ENCODE results near the gene COL16A1.

GRCh38 chr1:31752258-31752657 lies 48.4 kb upstream of the COL16A1 start:
- TF ChIP-seq ZHX1 (CRISPR knock-in tag; IDR thresholded peaks at IDR 0.05; ENCODE audit: low read depth): no peak
- TF ChIP-seq ZNF615 (CRISPR knock-in tag; IDR thresholded peaks at IDR 0.05; ENCODE audit: borderline replicate concordance): no peak
- no peak for TF ChIP-seq GMEB1 (CRISPR knock-in tag; IDR thresholded peaks at IDR 0.05; ENCODE audit: borderline replicate concordance)
- TF ChIP-seq GTF2F1 (IDR thresholded peaks at IDR 0.05; ENCODE audit: low read length): no peak
- TF ChIP-seq, protein P1, sequence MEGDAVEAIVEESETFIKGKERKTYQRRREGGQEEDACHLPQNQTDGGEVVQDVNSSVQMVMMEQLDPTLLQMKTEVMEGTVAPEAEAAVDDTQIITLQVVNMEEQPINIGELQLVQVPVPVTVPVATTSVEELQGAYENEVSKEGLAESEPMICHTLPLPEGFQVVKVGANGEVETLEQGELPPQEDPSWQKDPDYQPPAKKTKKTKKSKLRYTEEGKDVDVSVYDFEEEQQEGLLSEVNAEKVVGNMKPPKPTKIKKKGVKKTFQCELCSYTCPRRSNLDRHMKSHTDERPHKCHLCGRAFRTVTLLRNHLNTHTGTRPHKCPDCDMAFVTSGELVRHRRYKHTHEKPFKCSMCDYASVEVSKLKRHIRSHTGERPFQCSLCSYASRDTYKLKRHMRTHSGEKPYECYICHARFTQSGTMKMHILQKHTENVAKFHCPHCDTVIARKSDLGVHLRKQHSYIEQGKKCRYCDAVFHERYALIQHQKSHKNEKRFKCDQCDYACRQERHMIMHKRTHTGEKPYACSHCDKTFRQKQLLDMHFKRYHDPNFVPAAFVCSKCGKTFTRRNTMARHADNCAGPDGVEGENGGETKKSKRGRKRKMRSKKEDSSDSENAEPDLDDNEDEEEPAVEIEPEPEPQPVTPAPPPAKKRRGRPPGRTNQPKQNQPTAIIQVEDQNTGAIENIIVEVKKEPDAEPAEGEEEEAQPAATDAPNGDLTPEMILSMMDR (CRISPR knock-in tag; IDR thresholded peaks at IDR 0.05): no peak
- TF ChIP-seq, protein P2, sequence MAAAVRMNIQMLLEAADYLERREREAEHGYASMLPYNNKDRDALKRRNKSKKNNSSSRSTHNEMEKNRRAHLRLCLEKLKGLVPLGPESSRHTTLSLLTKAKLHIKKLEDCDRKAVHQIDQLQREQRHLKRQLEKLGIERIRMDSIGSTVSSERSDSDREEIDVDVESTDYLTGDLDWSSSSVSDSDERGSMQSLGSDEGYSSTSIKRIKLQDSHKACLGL (CRISPR knock-in tag; IDR thresholded peaks at IDR 0.05): no peak
